T-helper 1 cell treated with Interleukin-12 subunit alpha and Interleukin-12 subunit beta and Interleukin-4 antibody, amounts not matched to agents 30 μg/mL and 1 μg/mL, for 36 hours (primary cell): Measurements from ENCODE around the gene MRPL41.
"Not testable (repeated sequence)": the region's sequence is repeated elsewhere in the genome, so short reads cannot be mapped to it uniquely, and the experiment has no call there.

Source experiments
- H3K27ac Mint-ChIP-seq: one replicate; pipeline ENCODE4 v1.8.0; 2021; ENCODE audit warnings: mild to moderate bottlenecking, mixed read lengths
- H3K27me3 Mint-ChIP-seq: one replicate; pipeline ENCODE4 v1.8.0; 2021; ENCODE audit warnings: low read depth, mixed read lengths
- H3K36me3 Mint-ChIP-seq: one replicate; pipeline ENCODE4 v1.8.0; 2021; ENCODE audit warnings: low read depth, mixed read lengths
- H3K4me1 Mint-ChIP-seq: one replicate; pipeline ENCODE4 v1.8.0; 2021; ENCODE audit warnings: low read depth, mixed read lengths
- H3K4me3 Mint-ChIP-seq: one replicate; pipeline ENCODE4 v1.8.0; 2021; ENCODE audit warnings: mild to moderate bottlenecking, moderate library complexity, mixed read lengths
- H3K9me3 Mint-ChIP-seq: one replicate; pipeline ENCODE4 v1.8.0; 2021; ENCODE audit warnings: mixed read lengths

Gene MRPL41

DNA sequence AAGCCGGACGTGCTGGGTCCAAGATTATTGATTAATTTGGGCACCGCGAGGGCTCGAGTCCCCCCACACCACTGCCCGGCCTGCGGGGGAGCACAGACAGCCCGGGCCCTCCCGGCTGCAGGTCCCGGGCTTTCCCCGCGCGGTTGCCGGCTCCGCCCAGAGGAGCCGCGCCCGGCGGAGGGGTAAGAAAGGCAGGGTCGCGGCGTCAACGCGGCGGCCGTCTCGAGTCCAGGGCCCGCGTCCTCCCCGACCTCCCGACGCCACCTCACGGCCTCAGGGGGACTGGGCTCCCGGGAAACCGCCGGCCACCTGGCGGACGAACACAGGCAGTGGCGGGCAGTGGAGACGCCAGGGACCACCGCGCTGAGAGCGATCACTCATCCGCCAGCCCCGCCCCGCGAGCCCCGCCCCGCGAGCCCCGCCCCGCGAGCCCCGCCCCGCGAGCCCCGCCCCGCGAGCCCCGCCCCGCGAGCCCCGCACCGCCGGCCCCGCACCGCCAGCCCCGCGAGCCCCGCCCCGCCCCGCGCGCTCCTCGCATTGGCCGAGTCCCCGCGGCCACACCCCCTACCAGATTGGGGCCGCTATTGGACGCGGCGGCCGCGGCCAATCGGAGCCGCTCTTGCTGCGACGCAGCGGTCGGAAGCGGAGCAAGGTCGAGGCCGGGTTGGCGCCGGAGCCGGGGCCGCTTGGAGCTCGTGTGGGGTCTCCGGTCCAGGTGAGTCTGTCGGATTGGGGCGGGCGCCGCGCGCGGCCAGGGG is at the start of gene MRPL41:
TSS of gene MRPL41 (plus strand) at position 616 of the 758 bp plus-strand sequence. CDS start 203 bp downstream, outside the sequence.
- Mint-ChIP-seq H3K27me3 (no peaks in the 10 kb centered on the region), H3K27ac (peak within 1 kb of the TSS; percentile 82), H3K4me3 (peak within 1 kb of the TSS; percentile 89), H3K9me3 (no peaks in the 10 kb centered on the region), H3K4me1 (peaks cover 11% of the 10 kb centered on the region), H3K36me3 (peaks cover 15% of the 10 kb centered on the region)

DNA sequence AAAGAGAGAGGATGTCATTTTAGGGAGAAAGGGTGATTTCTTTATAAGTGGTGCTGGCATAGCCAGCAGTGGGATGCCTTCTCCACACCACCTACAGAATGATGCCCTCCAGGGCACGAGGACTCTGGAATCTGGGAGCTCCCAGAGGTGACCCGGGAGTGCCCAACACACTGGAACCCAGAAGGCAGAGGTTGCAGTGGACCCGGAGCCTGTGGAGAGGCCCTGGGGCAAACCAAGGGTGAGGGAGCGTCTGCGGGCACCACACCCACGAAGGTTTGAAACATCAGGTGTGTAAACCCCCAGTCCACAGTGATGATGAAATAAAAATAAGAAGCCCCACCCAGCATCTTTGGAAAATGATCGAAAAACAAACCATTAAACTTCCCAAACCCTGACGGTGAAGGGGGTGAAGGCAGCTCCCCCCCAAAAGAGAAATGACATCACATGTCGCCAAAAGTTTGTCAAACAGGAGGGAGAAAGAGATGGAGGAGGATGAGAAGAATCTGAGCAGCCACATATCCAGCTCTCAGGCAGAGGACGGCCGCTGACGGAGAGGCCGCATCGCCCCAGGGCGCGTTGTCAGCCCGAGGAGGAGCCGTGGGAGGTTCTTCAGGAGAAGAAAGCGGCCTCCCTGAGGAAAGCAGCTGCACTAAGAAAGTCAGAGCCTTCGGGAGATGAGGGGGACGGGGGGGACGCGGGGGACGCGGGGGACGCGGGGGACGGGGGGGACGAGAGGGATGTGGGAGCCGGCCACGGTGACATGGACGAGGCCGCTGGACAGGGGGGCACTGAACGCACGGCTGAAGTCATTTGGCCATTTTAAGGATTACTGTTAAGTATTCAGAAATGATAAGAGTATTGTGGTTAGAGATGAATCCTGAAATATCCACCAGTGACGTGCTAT is 49.4 kb upstream of the MRPL41 start:
- H3K27me3 Mint-ChIP-seq, result no peaks in the 10 kb centered on the region
- no peak overlapping the region for H3K4me3 Mint-ChIP-seq
- H3K9me3 Mint-ChIP-seq, result peaks cover 4% of the 10 kb centered on the region
- peak overlapping the region; percentile 47 for H3K27ac Mint-ChIP-seq
- peaks cover 7% of the 10 kb centered on the region for H3K36me3 Mint-ChIP-seq
- H3K4me1 Mint-ChIP-seq, result no peaks in the 10 kb centered on the region

DNA sequence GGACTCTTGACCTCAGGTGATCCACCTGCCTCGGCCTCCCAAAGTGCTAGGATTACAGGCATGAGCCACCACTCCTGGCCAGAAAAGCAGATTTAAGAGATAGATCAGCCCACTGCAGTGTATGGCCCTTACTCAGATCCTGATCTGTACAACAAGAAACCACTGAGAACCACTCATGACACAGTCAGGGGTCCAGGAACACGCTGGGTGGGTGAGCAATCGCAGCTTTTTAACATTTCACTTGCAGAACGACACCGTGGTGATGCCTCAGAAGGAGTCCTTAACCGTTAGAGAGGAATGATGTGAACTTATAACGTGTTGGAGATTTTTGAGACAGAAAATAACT is 47.3 kb upstream of the MRPL41 start:
- H3K27me3 Mint-ChIP-seq, result no peaks in the 10 kb centered on the region
- H3K27ac Mint-ChIP-seq, result no peak overlapping the region
- no peaks in the 10 kb centered on the region for H3K4me1 Mint-ChIP-seq
- H3K36me3 Mint-ChIP-seq, result peaks cover 7% of the 10 kb centered on the region
- H3K9me3 Mint-ChIP-seq, result peaks cover 4% of the 10 kb centered on the region
- H3K4me3 Mint-ChIP-seq, result no peak overlapping the region

DNA sequence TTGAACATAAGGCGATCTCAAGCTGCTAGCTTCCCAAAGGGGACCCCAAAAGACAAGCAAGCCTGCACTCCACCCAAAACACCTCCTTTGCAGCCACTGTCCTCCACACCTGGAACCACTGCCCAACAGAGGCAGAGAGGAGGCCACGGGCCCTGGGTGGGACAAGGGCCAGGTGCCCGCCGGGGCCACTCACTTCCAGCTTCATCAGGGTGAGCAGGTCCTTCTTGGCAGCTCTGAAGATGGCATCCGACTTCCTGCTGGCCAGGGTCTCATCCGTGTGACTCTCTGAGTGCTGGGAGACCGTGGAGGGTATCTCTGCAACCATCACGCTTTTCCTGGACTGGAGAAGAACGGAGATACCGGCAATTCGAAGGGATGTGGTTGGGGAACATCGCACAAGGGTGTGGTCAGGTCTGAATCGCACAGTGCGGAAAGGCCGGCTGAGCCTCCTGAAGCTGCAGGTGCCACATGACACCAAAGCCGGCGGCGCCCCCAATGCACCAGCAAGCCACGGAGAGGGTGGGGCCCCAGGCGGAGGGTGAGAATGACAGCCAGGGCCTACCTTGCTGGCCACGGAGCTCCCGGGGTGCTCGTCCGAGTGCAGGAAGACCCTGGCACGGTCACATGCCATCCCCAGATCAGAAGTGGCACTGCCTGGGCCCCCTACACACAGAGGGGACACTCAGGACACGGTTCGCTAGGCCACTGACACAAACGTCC is 46.1 kb upstream of the MRPL41 start:
- H3K36me3 Mint-ChIP-seq, result peaks cover 7% of the 10 kb centered on the region
- H3K4me3 Mint-ChIP-seq, result no peak overlapping the region
- no peaks in the 10 kb centered on the region for H3K27me3 Mint-ChIP-seq
- H3K4me1 Mint-ChIP-seq, result no peaks in the 10 kb centered on the region
- no peak overlapping the region for H3K27ac Mint-ChIP-seq
- H3K9me3 Mint-ChIP-seq, result peaks cover 4% of the 10 kb centered on the region

DNA sequence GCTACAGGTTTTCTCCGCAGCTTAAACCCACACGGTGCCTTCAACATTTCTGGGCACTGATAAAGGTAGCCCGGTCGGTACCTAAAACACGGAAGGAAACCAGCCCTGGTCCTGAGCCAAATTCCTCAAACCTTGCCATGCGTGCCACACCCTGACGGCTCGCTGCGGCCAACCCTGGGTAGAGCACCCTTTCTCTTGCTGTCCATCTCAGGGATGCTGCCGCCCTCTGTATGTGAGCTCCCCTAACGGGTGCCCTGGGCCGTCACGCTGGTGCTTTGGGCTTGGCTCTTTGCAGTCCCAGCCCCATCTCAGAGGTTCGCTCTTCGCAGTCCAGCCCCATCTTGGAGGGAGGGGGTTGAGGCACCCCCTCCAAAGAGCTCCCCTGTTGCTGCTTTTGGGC is 45.4 kb upstream of the MRPL41 start:
- no peaks in the 10 kb centered on the region for H3K4me1 Mint-ChIP-seq
- H3K27me3 Mint-ChIP-seq, result no peaks in the 10 kb centered on the region
- no peak overlapping the region for H3K27ac Mint-ChIP-seq
- peaks cover 7% of the 10 kb centered on the region for H3K36me3 Mint-ChIP-seq
- H3K4me3 Mint-ChIP-seq, result no peak overlapping the region
- H3K9me3 Mint-ChIP-seq, result peaks cover 4% of the 10 kb centered on the region

DNA sequence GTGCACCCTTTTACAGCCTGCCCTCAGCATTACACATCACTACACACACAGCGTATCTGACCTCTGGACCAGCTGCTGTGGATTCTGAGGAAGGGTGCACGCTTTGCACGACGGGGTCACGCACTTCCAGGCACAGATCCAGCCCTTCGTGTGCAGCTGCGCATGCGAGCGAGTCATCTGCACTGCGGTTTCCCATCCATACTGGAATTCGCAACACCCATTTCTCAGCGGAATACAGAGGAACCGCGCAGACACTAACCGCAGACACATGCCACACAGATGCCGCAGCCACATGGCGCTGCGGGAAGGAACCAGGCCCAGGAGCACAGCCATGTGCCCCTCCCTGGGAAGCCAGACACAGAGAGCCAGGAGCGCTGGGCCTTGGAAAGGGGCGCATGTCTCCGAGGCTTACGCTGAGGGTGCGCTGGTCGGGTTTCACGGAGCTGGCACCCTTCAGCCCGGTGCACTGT is 44.9 kb upstream of the MRPL41 start:
- Mint-ChIP-seq H3K4me1 (no peaks in the 10 kb centered on the region), H3K4me3 (no peak overlapping the region), H3K9me3 (peaks cover 4% of the 10 kb centered on the region), H3K36me3 (peaks cover 5% of the 10 kb centered on the region), H3K27ac (no peak overlapping the region), H3K27me3 (no peaks in the 10 kb centered on the region)

DNA sequence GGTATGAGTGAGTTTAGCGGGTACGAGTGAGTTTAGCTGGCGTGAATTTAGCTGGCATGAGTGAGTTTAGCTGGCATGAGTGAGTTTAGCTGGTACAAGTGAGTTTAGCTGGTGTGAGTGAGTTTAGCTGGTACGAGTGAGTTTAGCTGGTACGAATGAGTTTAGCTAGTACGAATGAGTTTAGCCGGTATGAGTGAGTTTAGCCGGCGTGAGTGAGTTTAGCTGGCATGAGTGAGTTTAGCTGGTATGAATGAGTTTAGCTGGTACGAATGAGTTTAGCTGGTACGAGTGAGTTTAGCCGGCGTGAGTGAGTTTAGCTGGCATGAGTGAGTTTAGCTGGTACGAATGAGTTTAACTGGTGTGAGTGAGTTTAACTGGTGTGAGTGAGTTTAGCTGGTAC is 42.5 kb upstream of the MRPL41 start:
- no peak overlapping the region for H3K27ac Mint-ChIP-seq
- no peaks in the 10 kb centered on the region for H3K36me3 Mint-ChIP-seq
- H3K4me1 Mint-ChIP-seq, result peaks cover 2% of the 10 kb centered on the region
- no peak overlapping the region for H3K4me3 Mint-ChIP-seq
- H3K9me3 Mint-ChIP-seq, result no peaks in the 10 kb centered on the region
- no peaks in the 10 kb centered on the region for H3K27me3 Mint-ChIP-seq

DNA sequence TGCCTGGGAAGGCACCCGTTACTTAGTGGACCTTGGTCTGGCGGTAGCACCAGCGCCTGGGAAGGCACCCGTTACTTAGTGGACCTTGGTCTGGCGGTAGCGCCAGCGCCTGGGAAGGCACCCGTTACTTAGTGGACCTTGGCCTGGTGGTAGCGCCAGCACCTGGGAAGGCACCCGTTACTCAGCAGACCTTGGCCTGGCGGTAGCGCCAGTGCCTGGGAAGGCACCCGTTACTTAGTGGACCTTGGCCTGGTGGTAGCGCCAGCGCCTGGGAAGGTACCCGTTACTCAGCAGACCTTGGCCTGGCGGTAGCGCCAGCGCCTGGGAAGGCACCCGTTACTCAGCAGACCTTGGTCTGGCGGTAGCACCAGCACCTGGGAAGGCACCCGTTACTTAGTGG is 40.6 kb upstream of the MRPL41 start:
- H3K9me3 Mint-ChIP-seq, H3K27me3 Mint-ChIP-seq, H3K36me3 Mint-ChIP-seq, H3K4me1 Mint-ChIP-seq, H3K4me3 Mint-ChIP-seq, H3K27ac Mint-ChIP-seq: not testable (repeated sequence)

DNA sequence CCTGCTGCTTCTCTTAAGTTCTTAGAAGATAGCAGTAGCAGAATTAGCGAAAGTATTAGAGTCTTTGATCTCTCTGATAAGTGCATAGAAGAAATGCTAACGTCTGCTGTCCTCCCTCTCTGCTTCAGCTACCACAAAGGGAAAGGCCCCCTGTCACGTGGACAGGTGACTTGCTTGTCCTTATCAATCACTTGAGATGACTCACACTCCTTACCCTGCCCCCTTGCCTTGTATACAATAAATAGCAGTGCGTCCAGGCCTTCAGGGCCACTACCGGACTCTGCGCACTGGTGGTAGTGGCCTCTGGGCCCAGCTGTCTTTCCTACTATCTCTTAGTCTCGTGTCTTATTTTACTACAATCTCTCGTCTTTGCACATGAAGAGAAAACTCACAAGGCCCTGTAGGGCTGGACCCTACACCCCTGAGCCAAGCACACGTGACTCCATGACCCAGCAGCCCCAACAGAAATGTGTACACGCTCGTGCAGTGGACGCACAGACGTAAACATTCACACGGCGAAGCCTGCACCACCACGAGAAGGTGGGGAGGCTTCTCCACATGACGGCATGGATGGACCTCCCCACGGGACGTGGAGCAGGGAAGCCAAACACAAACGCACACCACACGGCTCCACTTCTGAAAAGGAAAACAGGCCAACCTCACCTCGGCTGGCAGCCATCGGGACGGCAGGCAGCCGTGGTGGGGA is 39.8 kb upstream of the MRPL41 start:
- H3K9me3 Mint-ChIP-seq, result no peaks in the 10 kb centered on the region
- H3K27ac Mint-ChIP-seq, result no peak overlapping the region
- H3K27me3 Mint-ChIP-seq, result no peaks in the 10 kb centered on the region
- H3K36me3 Mint-ChIP-seq, result no peaks in the 10 kb centered on the region
- peaks cover 2% of the 10 kb centered on the region for H3K4me1 Mint-ChIP-seq
- no peak overlapping the region for H3K4me3 Mint-ChIP-seq

DNA sequence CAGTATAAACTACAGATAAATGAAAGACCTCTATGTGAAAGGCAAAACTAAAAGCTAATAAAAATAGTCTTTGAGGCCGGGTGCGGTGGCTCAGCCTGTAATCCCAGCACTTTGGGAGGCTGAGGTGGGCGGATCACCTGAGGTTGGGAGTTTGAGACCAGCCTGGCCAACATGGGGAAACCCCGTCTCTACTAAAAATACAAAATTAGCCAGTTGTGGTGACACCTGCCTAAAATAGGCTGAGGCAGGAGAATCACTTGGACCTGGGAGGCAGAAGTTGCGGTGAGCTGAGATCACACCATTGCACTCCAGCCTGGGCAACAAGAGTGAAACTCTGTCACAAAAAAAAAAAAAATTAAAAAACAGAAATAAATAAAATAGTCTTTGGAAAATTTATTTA is 38.5 kb upstream of the MRPL41 start:
- H3K36me3 Mint-ChIP-seq, H3K4me1 Mint-ChIP-seq, H3K4me3 Mint-ChIP-seq, H3K27ac Mint-ChIP-seq, H3K27me3 Mint-ChIP-seq, H3K9me3 Mint-ChIP-seq: not testable (repeated sequence)

DNA sequence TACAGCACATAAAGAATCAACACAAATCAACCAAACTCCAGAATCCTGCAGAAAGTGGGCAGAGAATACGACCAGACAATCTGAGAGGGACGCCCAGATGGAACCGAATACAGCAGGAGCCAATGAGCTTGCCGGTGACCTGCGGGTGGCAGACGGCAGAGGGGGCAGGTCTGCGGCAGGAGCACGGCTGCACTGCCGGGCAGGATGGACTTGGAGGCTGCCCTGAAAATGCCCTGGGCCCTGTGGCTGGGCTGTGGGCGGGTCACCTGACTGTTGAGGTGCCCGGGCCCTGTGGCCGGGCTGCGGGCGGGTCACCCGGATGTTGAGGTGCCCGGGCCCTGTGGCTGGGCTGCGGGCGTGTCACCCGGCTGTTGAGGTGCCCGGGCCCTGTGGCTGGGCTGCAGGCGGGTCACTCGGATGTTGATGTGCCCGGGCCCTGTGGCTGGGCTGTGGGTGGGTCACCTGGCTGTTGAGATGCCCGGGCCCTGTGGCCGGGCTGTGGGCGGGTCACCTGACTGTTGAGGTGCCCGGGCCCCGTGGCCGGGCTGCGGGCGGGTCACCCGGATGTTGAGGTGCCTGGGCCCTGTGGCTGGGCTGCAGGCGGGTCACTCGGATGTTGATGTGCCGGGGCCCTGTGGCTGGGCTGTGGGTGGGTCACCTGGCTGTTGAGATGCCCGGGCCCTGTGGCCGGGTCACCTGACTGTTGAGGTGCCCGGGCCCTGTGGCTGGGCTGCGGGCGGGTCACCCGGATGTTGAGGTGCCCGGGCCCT is 37.7 kb upstream of the MRPL41 start:
- H3K27ac Mint-ChIP-seq, H3K4me3 Mint-ChIP-seq, H3K36me3 Mint-ChIP-seq, H3K4me1 Mint-ChIP-seq, H3K27me3 Mint-ChIP-seq, H3K9me3 Mint-ChIP-seq: not testable (repeated sequence)

DNA sequence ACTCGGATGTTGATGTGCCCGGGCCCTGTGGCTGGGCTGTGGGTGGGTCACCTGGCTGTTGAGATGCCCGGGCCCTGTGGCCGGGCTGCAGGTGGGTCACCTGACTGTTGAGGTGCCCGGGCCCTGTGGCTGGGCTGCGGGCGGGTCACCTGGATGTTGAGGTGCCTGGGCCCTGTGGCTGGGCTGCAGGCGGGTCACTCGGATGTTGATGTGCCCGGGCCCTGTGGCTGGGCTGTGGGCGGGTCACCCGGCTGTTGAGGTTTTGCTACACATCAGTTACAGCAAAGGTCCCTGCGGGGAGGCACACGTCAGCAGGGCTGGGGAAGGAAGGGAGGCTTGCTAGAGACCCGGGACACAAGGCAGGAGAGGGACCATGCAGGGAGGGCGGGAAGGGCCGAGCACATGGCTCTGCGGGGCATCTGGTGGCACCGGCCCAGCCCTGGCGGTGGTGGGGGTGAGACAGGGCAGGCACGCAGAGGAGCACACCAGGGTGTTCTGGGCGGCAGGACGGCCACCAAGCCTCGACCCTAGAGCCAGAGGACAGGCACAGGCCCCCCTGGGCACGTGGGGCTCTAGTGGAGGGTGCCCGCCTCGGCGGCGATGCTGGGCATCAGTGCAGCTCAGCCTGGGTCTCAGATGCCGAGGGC is 36.9 kb upstream of the MRPL41 start:
- Mint-ChIP-seq H3K27me3 (no peaks in the 10 kb centered on the region), H3K4me3 (no peak overlapping the region), H3K4me1 (peaks cover 2% of the 10 kb centered on the region), H3K27ac (no peak overlapping the region), H3K9me3 (no peaks in the 10 kb centered on the region), H3K36me3 (no peaks in the 10 kb centered on the region)

DNA sequence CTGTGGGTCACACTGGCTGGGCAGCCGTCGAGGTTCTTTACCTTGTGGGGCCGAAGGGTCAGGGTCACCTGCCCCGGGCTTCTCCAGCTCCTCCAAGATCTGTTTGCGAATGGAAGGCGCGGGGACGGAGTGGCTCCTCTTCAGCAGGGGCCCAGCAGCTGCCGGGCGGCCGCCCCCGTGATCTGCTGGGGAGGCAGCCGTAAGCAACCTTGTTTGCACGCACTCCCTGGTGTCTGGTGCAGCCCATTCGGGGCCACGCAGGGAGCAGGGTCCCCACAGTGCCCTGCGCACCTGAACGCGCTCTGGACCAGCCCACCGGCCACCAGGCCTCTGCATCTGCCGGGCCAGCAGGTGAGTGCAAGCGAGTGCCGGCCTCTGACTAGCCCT is 36.3 kb upstream of the MRPL41 start:
- Mint-ChIP-seq H3K9me3 (no peaks in the 10 kb centered on the region), H3K27ac (no peak overlapping the region), H3K4me3 (no peak overlapping the region), H3K36me3 (no peaks in the 10 kb centered on the region), H3K27me3 (no peaks in the 10 kb centered on the region), H3K4me1 (peaks cover 2% of the 10 kb centered on the region)
